Endometrial microvascular endothelial cells (primary cell): Measurements from ENCODE around the gene GPR32. TPM values are rescaled to one million over a fixed set of nuclear protein-coding genes. Genes with fewer than 3 reads are reported as not detected.
"Not testable (repeated sequence)": the region's sequence is repeated elsewhere in the genome, so short reads cannot be mapped to it uniquely, and the experiment has no call there.

Experiments
- in situ Hi-C: cut with HindIII; loops from 2 replicates; pipeline ENCODE4 v1.10.0; 2017; ENCODE audit warnings: low sequenced_read_pairs, low pct_unique_long_range_greater_than_20kb; ENCODE audit errors: inconsistent ontology term
- total RNA-seq: library from RNA; depleted of rRNA; stranded (reverse); fragments of >200 nt; gene quantifications from one replicate; pipeline ENCODE4 v1.2.3, GENCODE V29; 2015; ENCODE audit errors: inconsistent ontology term

Gene GPR32
- total RNA-seq, 1 donor from 2014 or later = not detected

- in situ Hi-C loops = no loop called here
Observed at GRCh38 chr19:50743537-50743936, 26.7 kb upstream of the GPR32 start.

- in situ Hi-C loops = no loop called here
Observed at GRCh38 chr19:50745221-50745620, 25.0 kb upstream of the GPR32 start.

GRCh38 chr19:50747141-50747540 lies 23.1 kb upstream of the GPR32 start:
- in situ Hi-C loops = not testable (repeated sequence)

GRCh38 chr19:50749490-50749889 lies 20.8 kb upstream of the GPR32 start:
- in situ Hi-C loops = no loop called here

GRCh38 chr19:50750010-50750409 lies 20.3 kb upstream of the GPR32 start:
- in situ Hi-C loops = no loop called here

GRCh38 chr19:50753879-50754278 lies 16.4 kb upstream of the GPR32 start:
- in situ Hi-C loops = no loop called here

GRCh38 chr19:50756244-50756643 lies 14.0 kb upstream of the GPR32 start:
- in situ Hi-C loops = not testable (repeated sequence)

GRCh38 chr19:50757624-50758023 lies 12.6 kb upstream of the GPR32 start:
- in situ Hi-C loops = not testable (repeated sequence)

- in situ Hi-C loops = not testable (repeated sequence)
Observed at GRCh38 chr19:50759076-50759475, 11.2 kb upstream of the GPR32 start.

GRCh38 chr19:50759886-50760285 lies 10.4 kb upstream of the GPR32 start:
- in situ Hi-C loops = no loop called here

GRCh38 chr19:50761501-50761900 lies 8.8 kb upstream of the GPR32 start:
- in situ Hi-C loops = not testable (repeated sequence)

- in situ Hi-C loops = not testable (repeated sequence)
Observed at GRCh38 chr19:50763521-50763920, 6.7 kb upstream of the GPR32 start.

- in situ Hi-C loops = no loop called here
Observed at GRCh38 chr19:50764409-50764808, 5.9 kb upstream of the GPR32 start.

GRCh38 chr19:50766746-50767145 lies 3.5 kb upstream of the GPR32 start:
- in situ Hi-C loops = not testable (repeated sequence)

GRCh38 chr19:50767263-50767662 lies 3.0 kb upstream of the GPR32 start:
- in situ Hi-C loops = not testable (repeated sequence)

GRCh38 chr19:50768277-50768676 lies 2.0 kb upstream of the GPR32 start:
- in situ Hi-C loops = no loop called here

- in situ Hi-C loops = no loop called here
Observed at GRCh38 chr19:50770888-50771287, 624 bp downstream of the GPR32 start.

- in situ Hi-C loops = no loop called here
Observed at GRCh38 chr19:50772476-50772875, 2.2 kb downstream of the GPR32 start.

- in situ Hi-C loops = not testable (repeated sequence)
Observed at GRCh38 chr19:50772912-50773311, 2.6 kb downstream of the GPR32 start.

- in situ Hi-C loops = not testable (repeated sequence)
Observed at GRCh38 chr19:50773454-50773853, 3.2 kb downstream of the GPR32 start.

GRCh38 chr19:50776131-50776530 lies 5.9 kb downstream of the GPR32 start:
- in situ Hi-C loops = no loop called here

- in situ Hi-C loops = no loop called here
Observed at GRCh38 chr19:50777261-50777660, 7.0 kb downstream of the GPR32 start.
